Activated CD8-positive, alpha-beta memory T cell treated with anti-CD3 and anti-CD28 coated beads, Interleukin-2, amount 50 U/mL, for 1 hour (primary cell): ENCODE results near the gene ISOC2.
A peak's percentile ranks its signal among the peaks of the same experiment; 100 is the strongest.
"Not testable (repeated sequence)": the region's sequence is repeated elsewhere in the genome, so short reads cannot be mapped to it uniquely, and the experiment has no call there.

Experiments used
- DNase-seq: peaks from one replicate; pipeline ENCODE4 v3.0.0-alpha.2; 2020; ENCODE audit errors: extremely low read depth

ISOC2 gene

GRCh38 chr19:55461259-55461973, at the start of gene ISOC2:
TSS of gene ISOC2 (minus strand) at chr19:55461642. CDS start at chr19:55456486, 5,156 bp downstream.
- peak; percentile 100 for DNase-seq

- no peak for DNase-seq
Observed at GRCh38 chr19:55508120-55508519, 46.7 kb upstream of the ISOC2 start.

- DNase-seq = no peak
Observed at GRCh38 chr19:55504981-55505380, 43.5 kb upstream of the ISOC2 start.

GRCh38 chr19:55504252-55504603, 42.8 kb upstream of the ISOC2 start:
- DNase-seq = no peak

GRCh38 chr19:55503502-55504251, 42.2 kb upstream of the ISOC2 start:
- peak; percentile 71 for DNase-seq

GRCh38 chr19:55503157-55503501, 41.7 kb upstream of the ISOC2 start:
- DNase-seq = no peak

GRCh38 chr19:55502197-55502952, 40.9 kb upstream of the ISOC2 start:
- no peak for DNase-seq

- DNase-seq = no peak
Observed at GRCh38 chr19:55500368-55500952, 39.0 kb upstream of the ISOC2 start.

- DNase-seq = no peak
Observed at GRCh38 chr19:55498246-55498840, 36.9 kb upstream of the ISOC2 start.

- DNase-seq = no peak
Observed at GRCh38 chr19:55497763-55498162, 36.3 kb upstream of the ISOC2 start.

- not testable (repeated sequence) for DNase-seq
Observed at GRCh38 chr19:55496820-55497219, 35.4 kb upstream of the ISOC2 start.

GRCh38 chr19:55495646-55496349, 34.4 kb upstream of the ISOC2 start:
- DNase-seq = no peak

- no peak for DNase-seq
Observed at GRCh38 chr19:55494172-55494761, 32.8 kb upstream of the ISOC2 start.

- no peak for DNase-seq
Observed at GRCh38 chr19:55493645-55494171, 32.3 kb upstream of the ISOC2 start.

- DNase-seq = no peak
Observed at GRCh38 chr19:55493052-55493644, 31.7 kb upstream of the ISOC2 start.

- DNase-seq = no peak
Observed at GRCh38 chr19:55492362-55492944, 31.0 kb upstream of the ISOC2 start.

GRCh38 chr19:55491546-55492360, 30.3 kb upstream of the ISOC2 start:
- DNase-seq = no peak

GRCh38 chr19:55490478-55491432, 29.3 kb upstream of the ISOC2 start:
- DNase-seq = no peak
